Smooth muscle cell (in vitro differentiated cells): Measurements from ENCODE around the gene TIMP4. TPM values are rescaled to one million over a fixed set of nuclear protein-coding genes. Genes with fewer than 3 reads are reported as not detected.

Experiments used
- DNase-seq: peaks from one replicate; lab custom pipeline; 2025; ENCODE audit not compliant: unreplicated experiment; lab: John Stamatoyannopoulos, UW
- H2AFZ ChIP-seq: fragments of 200-600 bp; sonication (generic); 2 replicates; pipeline ENCODE4 v1.6.0; 2016; ENCODE audit warnings: antibody characterized with exemption, low read depth, mild to moderate bottlenecking
- H3F3A ChIP-seq: fragments of 200-600 bp; sonication (generic); 2 replicates; pipeline ENCODE4 v1.6.0; 2017; ENCODE audit warnings: antibody characterized with exemption, low read depth
- H3K27ac ChIP-seq: fragments of 200-600 bp; sonication (generic); 2 replicates; pipeline ENCODE4 v1.5.1; 2016; ENCODE audit warnings: low read depth, mild to moderate bottlenecking
- H3K27me3 ChIP-seq: fragments of 200-600 bp; sonication (generic); 2 replicates; pipeline ENCODE4 v1.6.1; 2016; ENCODE audit warnings: low read depth, mild to moderate bottlenecking
- H3K36me3 ChIP-seq: fragments of 200-600 bp; sonication (generic); 2 replicates; pipeline ENCODE4 v1.5.1; 2016; ENCODE audit warnings: low read depth
- H3K4me1 ChIP-seq: fragments of 200-600 bp; sonication (generic); 2 replicates; pipeline ENCODE4 v1.5.1; 2016; ENCODE audit warnings: low read depth
- H3K4me2 ChIP-seq: fragments of 200-600 bp; sonication (generic); 2 replicates; pipeline ENCODE4 v1.6.0; 2016; ENCODE audit warnings: mild to moderate bottlenecking
- H3K4me3 ChIP-seq: fragments of 200-600 bp; sonication (generic); 2 replicates; pipeline ENCODE4 v1.5.1; 2016; ENCODE audit warnings: mild to moderate bottlenecking
- H3K79me2 ChIP-seq: fragments of 200-600 bp; sonication (generic); 2 replicates; pipeline ENCODE4 v1.6.0; 2016; ENCODE audit warnings: low read depth, mild to moderate bottlenecking
- H3K9ac ChIP-seq: fragments of 200-600 bp; sonication (generic); 2 replicates; pipeline ENCODE4 v1.6.0; 2016; ENCODE audit warnings: low read depth
- H3K9me3 ChIP-seq: fragments of 200-600 bp; sonication (generic); replicated peaks from 2 replicates; pipeline ENCODE4 v1.5.1; 2016; ENCODE audit warnings: low read depth
- H4K20me1 ChIP-seq: fragments of 200-600 bp; sonication (generic); 2 replicates; pipeline ENCODE4 v1.6.0; 2016; ENCODE audit warnings: low read depth
- WGBS: methylation state at CpG from one replicate; pipeline ENCODE4 v1.1.7; 2016; ENCODE audit warnings: low lambda C conversion rate; 5-methylcytosine and 5-hydroxymethylcytosine counted together
- polyA plus RNA-seq: library from polyadenylated mRNA; unstranded; fragments of >200 nt; fragmentation: Nextera tagmentation; extraction: Ambion mirVana; gene quantifications from 2 replicates; pipeline ENCODE4 v1.2.1, GENCODE V29; 2016
- total RNA-seq: library from RNA; depleted of rRNA; stranded (reverse); fragments of >200 nt; gene quantifications from 2 replicates; pipeline ENCODE4 v1.2.3, GENCODE V29; 2014
- TF ChIP-seq, protein P1 (sequence below): fragments of 200-600 bp; sonication (generic); IDR thresholded peaks from 2 replicates; pipeline ENCODE4 v1.5.1; 2017; ENCODE audit warnings: borderline replicate concordance, mild to moderate bottlenecking, antibody characterized with exemption; ENCODE audit not compliant: insufficient read depth, poor library complexity, severe bottlenecking

TIMP4 gene
- total and polyA plus RNA-seq, 2 experiments from 2014 or later: 0.27 to 1.5 TPM

DNA sequence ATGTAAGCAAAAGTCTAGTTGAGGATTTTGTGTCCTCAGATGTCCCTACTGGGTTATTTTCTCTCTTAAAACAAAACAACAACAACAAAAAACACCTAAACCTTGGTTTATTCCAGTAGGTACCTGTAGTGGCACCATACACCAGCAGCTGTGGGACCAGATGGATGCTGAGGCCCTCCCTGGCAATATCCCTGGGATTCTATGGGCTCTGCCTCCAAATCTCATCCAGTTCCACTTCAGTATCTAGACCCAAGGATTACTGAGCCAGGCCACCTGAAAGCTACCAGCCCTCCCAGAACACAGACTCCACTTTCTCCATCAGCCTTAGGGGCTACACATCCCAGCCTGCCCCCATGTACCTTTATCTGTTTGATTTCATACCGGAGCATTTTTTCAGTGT is 1.7 kb downstream of the TIMP4 start:
- H2AFZ ChIP-seq: no peak overlapping the region
- TF ChIP-seq, protein P1, sequence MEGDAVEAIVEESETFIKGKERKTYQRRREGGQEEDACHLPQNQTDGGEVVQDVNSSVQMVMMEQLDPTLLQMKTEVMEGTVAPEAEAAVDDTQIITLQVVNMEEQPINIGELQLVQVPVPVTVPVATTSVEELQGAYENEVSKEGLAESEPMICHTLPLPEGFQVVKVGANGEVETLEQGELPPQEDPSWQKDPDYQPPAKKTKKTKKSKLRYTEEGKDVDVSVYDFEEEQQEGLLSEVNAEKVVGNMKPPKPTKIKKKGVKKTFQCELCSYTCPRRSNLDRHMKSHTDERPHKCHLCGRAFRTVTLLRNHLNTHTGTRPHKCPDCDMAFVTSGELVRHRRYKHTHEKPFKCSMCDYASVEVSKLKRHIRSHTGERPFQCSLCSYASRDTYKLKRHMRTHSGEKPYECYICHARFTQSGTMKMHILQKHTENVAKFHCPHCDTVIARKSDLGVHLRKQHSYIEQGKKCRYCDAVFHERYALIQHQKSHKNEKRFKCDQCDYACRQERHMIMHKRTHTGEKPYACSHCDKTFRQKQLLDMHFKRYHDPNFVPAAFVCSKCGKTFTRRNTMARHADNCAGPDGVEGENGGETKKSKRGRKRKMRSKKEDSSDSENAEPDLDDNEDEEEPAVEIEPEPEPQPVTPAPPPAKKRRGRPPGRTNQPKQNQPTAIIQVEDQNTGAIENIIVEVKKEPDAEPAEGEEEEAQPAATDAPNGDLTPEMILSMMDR: no peak

DNA sequence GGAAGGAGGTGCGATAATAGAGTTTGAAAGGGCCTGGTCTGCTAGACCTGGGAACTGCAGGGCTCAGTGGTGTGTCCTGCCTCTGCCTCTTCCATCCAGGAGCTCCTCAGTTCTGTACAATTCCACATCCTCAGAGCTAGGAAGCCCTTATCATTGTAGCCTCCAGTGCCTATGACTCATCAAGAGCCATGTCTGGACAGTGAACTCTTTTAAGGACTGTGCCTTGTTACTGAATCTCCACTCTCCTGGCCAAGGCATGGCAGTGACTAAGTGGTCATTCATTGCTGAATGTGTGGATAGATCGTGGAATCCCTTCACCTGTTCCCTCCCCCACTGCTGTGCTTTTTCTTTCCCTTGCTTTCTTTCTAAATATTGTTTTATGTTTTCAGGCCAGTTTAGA is 2.9 kb downstream of the TIMP4 start:
- H4K20me1 ChIP-seq: no peaks in the 10 kb centered on the region
- no peaks in the 10 kb centered on the region for H3K9me3 ChIP-seq
- no peak overlapping the region for H3K9ac ChIP-seq
- WGBS: 50% methylated on average over 2 of the region's 2 CpGs
- H3K36me3 ChIP-seq: no peaks in the 10 kb centered on the region
- peak overlapping the region; percentile 34 for H3K4me2 ChIP-seq
- no peaks in the 10 kb centered on the region for H3K27me3 ChIP-seq
- H3K4me3 ChIP-seq: no peak overlapping the region
- TF ChIP-seq, protein P1: no peak
- peaks cover 17% of the 10 kb centered on the region for H3K4me1 ChIP-seq
- H3F3A ChIP-seq: peaks cover 3% of the 10 kb centered on the region
- H3K79me2 ChIP-seq: no peaks in the 10 kb centered on the region
- peak overlapping the region; percentile 30 for H3K27ac ChIP-seq
- no peak for DNase-seq
- H2AFZ ChIP-seq: no peak overlapping the region

More for the DNA sequence above, 1.7 kb downstream of the TIMP4 start:
- peaks cover 17% of the 10 kb centered on the region for H3K4me1 ChIP-seq
- no peak overlapping the region for H3K9ac ChIP-seq
- H3K4me2 ChIP-seq: no peak overlapping the region
- no peaks in the 10 kb centered on the region for H3K79me2 ChIP-seq
- peaks cover 3% of the 10 kb centered on the region for H3F3A ChIP-seq
- no peaks in the 10 kb centered on the region for H3K36me3 ChIP-seq
- no peaks in the 10 kb centered on the region for H4K20me1 ChIP-seq
- H3K27me3 ChIP-seq: no peaks in the 10 kb centered on the region
- no peak overlapping the region for H3K27ac ChIP-seq
- H3K9me3 ChIP-seq: no peaks in the 10 kb centered on the region
- WGBS: 100% methylated on average over 1 of the region's 1 CpG
- no peak overlapping the region for H3K4me3 ChIP-seq
- DNase-seq: no peak

DNA sequence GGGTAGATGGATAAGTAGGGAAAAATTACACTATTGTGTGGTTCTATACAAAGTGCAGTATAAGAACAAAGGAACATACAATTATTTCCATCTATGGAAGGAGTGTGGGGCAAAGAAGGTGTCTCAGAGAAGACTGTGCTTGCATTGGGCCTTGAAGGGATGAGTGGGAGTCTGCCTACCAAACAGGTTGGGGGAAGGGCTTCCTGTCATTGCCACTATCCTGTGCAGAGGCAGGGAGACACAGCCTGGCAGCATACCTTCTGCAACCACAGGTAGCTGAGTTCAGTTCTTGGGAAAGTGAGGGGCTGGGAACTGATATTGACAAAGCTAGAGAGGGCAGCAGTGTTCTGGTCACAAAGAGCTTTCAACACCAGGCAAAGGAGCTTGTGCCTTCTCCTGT is 3.4 kb downstream of the TIMP4 start:
- Histone ChIP-seq H3K4me3 (no peak overlapping the region), H3F3A (peaks cover 3% of the 10 kb centered on the region), H3K9ac (no peak overlapping the region), H3K36me3 (no peaks in the 10 kb centered on the region), H3K27me3 (no peaks in the 10 kb centered on the region), H3K27ac (peak overlapping the region; percentile 30), H3K79me2 (no peaks in the 10 kb centered on the region), H2AFZ (no peak overlapping the region), H3K9me3 (no peaks in the 10 kb centered on the region), H3K4me1 (peaks cover 17% of the 10 kb centered on the region), H4K20me1 (no peaks in the 10 kb centered on the region), H3K4me2 (no peak overlapping the region)
- TF ChIP-seq, protein P1: no peak
- DNase-seq: no peak

DNA sequence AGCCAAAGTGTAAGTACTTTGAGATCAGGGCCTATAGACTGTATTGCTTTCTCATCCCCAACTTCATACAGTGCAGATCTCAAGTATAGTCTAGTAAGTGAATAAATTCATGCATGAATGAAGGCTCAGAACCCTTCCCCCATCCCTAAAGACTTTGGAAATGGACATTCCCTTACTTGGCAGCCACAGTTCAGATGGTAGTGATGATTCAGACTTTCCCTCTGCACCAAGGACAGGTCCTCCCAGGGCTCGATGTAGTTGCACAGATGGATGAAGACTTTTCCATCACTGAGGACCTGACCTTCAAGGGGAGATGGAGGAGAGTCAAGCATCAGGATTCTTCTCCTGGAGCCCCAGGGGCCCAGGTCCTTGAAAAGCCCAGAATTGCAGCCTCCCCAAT is 4.6 kb downstream of the TIMP4 start:
- no peaks in the 10 kb centered on the region for H3K27me3 ChIP-seq
- no peaks in the 10 kb centered on the region for H3K9me3 ChIP-seq
- WGBS: 57% methylated on average over 1 of the region's 1 CpG
- H3K4me2 ChIP-seq: no peak overlapping the region
- TF ChIP-seq, protein P1: no peak
- no peaks in the 10 kb centered on the region for H3K79me2 ChIP-seq
- H3K4me1 ChIP-seq: peaks cover 11% of the 10 kb centered on the region
- no peak overlapping the region for H2AFZ ChIP-seq
- no peaks in the 10 kb centered on the region for H4K20me1 ChIP-seq
- H3K9ac ChIP-seq: no peak overlapping the region
- peaks cover 3% of the 10 kb centered on the region for H3F3A ChIP-seq
- no peaks in the 10 kb centered on the region for H3K36me3 ChIP-seq
- no peak for DNase-seq
- no peak overlapping the region for H3K27ac ChIP-seq
- H3K4me3 ChIP-seq: no peak overlapping the region
